ENCODE results near the gene SNCAIP. TPM values are rescaled to one million over a fixed set of nuclear protein-coding genes. Genes with fewer than 3 reads are reported as not detected.

The SNCAIP gene
- total and polyA plus RNA-seq, 2 of the 4 experiments (the other 2 are of a cell fraction), result 15.3 to 19.0 TPM

- no peak for TF ChIP-seq MAZ (IDR thresholded peaks at IDR 0.05; ENCODE audit: borderline replicate concordance, low read depth, low read length)
- no peak for TF ChIP-seq SMC3 (IDR thresholded peaks at IDR 0.05; ENCODE audit: low read depth, low read length)
Observed at GRCh38 chr5:122404653-122405362, 92.8 kb downstream of the SNCAIP start (continued).

GRCh38 chr5:122405751-122406150 lies 93.7 kb downstream of the SNCAIP start:
- no peak overlapping the region for H3K23ac ChIP-seq (ENCODE audit: low read depth, low read length)

More at GRCh38 chr5:122405751-122406150, 93.7 kb downstream of the SNCAIP start:
- in situ Hi-C loops (cut with MboI; ENCODE audit: low sequenced_read_pairs), result loop anchor here (25.0 kb wide), 1 partner anchor 443 kb away; the partner anchor contains the start of gene SRFBP1
- dilution Hi-C loops (cut with HindIII; ENCODE audit: low sequenced_read_pairs, unreplicated experiment), result loop anchor here (25.0 kb wide), 1 partner anchor 218 kb away; no protein-coding TSS in a partner anchor
- Histone ChIP-seq H2AK9ac (replicated peaks; ENCODE audit: low read depth, low read length, poor library complexity) (no peak overlapping the region), H3K9me3 (ENCODE audit: control insufficient read depth, insufficient read depth, low read length) (no peaks in the 10 kb centered on the region), H3K14ac (replicated peaks; ENCODE audit: low read depth, low read length) (no peak overlapping the region), H4K91ac (ENCODE audit: insufficient read depth, low read depth, low read length) (no peak overlapping the region), H3K36me3 (ENCODE audit: control insufficient read depth, insufficient read depth, low read length) (no peaks in the 10 kb centered on the region), H3K56ac (ENCODE audit: extremely low read depth, insufficient read depth, low read length) (no peak overlapping the region), H3K27ac (ENCODE audit: insufficient read depth, low read length) (no peak overlapping the region), H4K5ac (ENCODE audit: low read depth, low read length) (no peak overlapping the region), H3K9me1 (ENCODE audit: insufficient read depth, low read length) (no peaks in the 10 kb centered on the region), H3K4me1 (ENCODE audit: control insufficient read depth, insufficient read depth, low read length) (peaks cover 7% of the 10 kb centered on the region; the same call in 1 of the 2 replicates), H3K4ac (ENCODE audit: low read depth, low read length) (no peak overlapping the region), H2BK20ac (ENCODE audit: low read depth, low read length) (no peak overlapping the region), H4K20me1 (ENCODE audit: insufficient read depth, low read length) (no peaks in the 10 kb centered on the region), H3K18ac (ENCODE audit: low read depth, low read length) (no peak overlapping the region), H3K79me1 (ENCODE audit: low read depth in 1 of 2, low read length in 2 of 2) (0 out of 4 replicates have a peak, but pooled peaks cover 0 to 3% of the 10 kb centered on the region in 2 experiments), H2BK120ac (ENCODE audit: low read depth, low read length) (no peak overlapping the region), H2BK15ac (ENCODE audit: low read depth, low read length) (no peak overlapping the region), H2AFZ (replicated peaks; ENCODE audit: low read length, poor library complexity) (no peak overlapping the region), H2BK5ac (ENCODE audit: low read depth, low read length, poor library complexity, severe bottlenecking) (no peak overlapping the region), H4K8ac (ENCODE audit: low read depth in 2 of 2, low read length in 2 of 2) (no peak overlapping the region), H3K27me3 (ENCODE audit: control insufficient read depth, insufficient read depth, low read length) (no peaks in the 10 kb centered on the region), H3K4me3 (ENCODE audit: insufficient read depth, low read depth, low read length) (no peak overlapping the region), H3K4me2 (ENCODE audit: low read depth, low read length) (no peak overlapping the region), H3K9ac (ENCODE audit: low read depth, low read length) (no peak overlapping the region), H2AK5ac (ENCODE audit: low read depth, low read length) (no peak overlapping the region)
- BruUV-seq (replicated peaks), result no TSS peak
- ChIA-PET CTCF (interaction anchor here (1.5 kb wide), 1 partner anchor 10 kb away, joined by 5 read pairs; no protein-coding TSS in a partner anchor), POLR2A (ENCODE audit: unreplicated experiment) (no interaction called here)
- TF ChIP-seq MAZ (IDR thresholded peaks at IDR 0.05; ENCODE audit: borderline replicate concordance, low read depth, low read length) (no peak), CTCF (conservative IDR thresholded peaks at IDR 0.05; ENCODE audit: low read depth, low read length) (no peak), MAFK (IDR thresholded peaks at IDR 0.05; ENCODE audit: low read depth, low read length) (no peak), RFX5 (IDR thresholded peaks at IDR 0.05; ENCODE audit: low read depth, low read length) (no peak), MXI1 (IDR thresholded peaks at IDR 0.05; ENCODE audit: borderline replicate concordance, low read depth, low read length) (no peak), RAD21 (IDR thresholded peaks at IDR 0.05; ENCODE audit: low read length) (no peak)
- WGBS, 2 experiments (ENCODE audit: extremely low coverage in 2 of 2, insufficient read length in 1 of 2), result 100% methylated on average over 1 of the region's 3 CpGs; no CpG with 5 or more reads in 1 of the 2 experiments
- no peak for ATAC-seq (ENCODE audit: low read depth)
- intact Hi-C loops (cut with micrococcal nuclease), result no loop called here
- DNase-seq, result no peak

Data from IMR-90 (cell line).